ENCODE results near the gene MRC1. TPM values are rescaled to one million over a fixed set of nuclear protein-coding genes. Genes with fewer than 3 reads are reported as not detected.

The MRC1 gene
- total RNA-seq, 1 experiment from 2014 or later = 0.37 TPM

DNA sequence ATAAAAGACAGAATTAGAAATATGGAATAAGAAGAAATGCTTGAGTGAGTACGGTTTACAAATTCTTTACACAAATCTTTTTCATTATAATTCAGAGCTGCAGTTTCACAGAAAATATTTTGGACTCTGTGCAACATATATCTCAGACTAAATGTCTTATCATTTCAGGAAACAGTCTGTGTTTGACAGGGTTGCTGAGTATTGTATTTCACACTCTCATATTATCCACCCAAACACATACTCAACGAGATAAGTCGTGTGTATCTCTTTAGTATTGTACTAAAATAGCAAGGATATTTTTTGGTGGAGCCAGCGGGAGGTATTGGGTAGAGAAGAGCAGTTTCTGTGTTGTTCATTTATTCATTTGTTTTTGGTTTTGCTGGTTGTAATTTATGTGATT, 103.6 kb downstream of the MRC1 start:
- TF ChIP-seq EGR1 (IDR thresholded peaks at IDR 0.05; ENCODE audit: low read depth) = no peak
- TF ChIP-seq, protein P1, sequence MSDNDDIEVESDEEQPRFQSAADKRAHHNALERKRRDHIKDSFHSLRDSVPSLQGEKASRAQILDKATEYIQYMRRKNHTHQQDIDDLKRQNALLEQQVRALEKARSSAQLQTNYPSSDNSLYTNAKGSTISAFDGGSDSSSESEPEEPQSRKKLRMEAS (IDR thresholded peaks at IDR 0.05) = no peak
- no peak for TF ChIP-seq POLR2A (IDR thresholded peaks at IDR 0.05; ENCODE audit: borderline replicate concordance, extremely low read depth, insufficient read depth, insufficient read length)
- no peak for TF ChIP-seq ELF1 (IDR thresholded peaks at IDR 0.05; ENCODE audit: borderline replicate concordance, low read depth)
- TF ChIP-seq EZH2phosphoT487 (IDR thresholded peaks at IDR 0.05; ENCODE audit: borderline replicate concordance) = no peak
- TF ChIP-seq JUND (IDR thresholded peaks at IDR 0.05) = no peak
- TF ChIP-seq RAD21 (IDR thresholded peaks at IDR 0.05; ENCODE audit: low read depth) = no peak
- no peak for TF ChIP-seq CBX3 (IDR thresholded peaks at IDR 0.05; ENCODE audit: low read depth)
- TF ChIP-seq CEBPB (IDR thresholded peaks at IDR 0.05; ENCODE audit: low read depth) = no peak
- TF ChIP-seq EZH2 (IDR thresholded peaks at IDR 0.05) = no peak
- no peak for TF ChIP-seq CTCF (IDR thresholded peaks at IDR 0.05 in 2 of 3, conservative IDR thresholded peaks at IDR 0.05 in 1 of 3; ENCODE audit: borderline replicate concordance in 1 of 3, insufficient read depth in 1 of 3, low read depth in 2 of 3, low read length in 2 of 3)
- TF ChIP-seq TCF7L2 (IDR thresholded peaks at IDR 0.05; ENCODE audit: borderline replicate concordance, extremely low read depth, insufficient read depth, insufficient read length) = no peak
- no peak for TF ChIP-seq ZFX (IDR thresholded peaks at IDR 0.05)
- TF ChIP-seq POLR2AphosphoS5 (IDR thresholded peaks at IDR 0.05; ENCODE audit: low read depth, low read length) = no peak
- H3K4me1 ChIP-seq (ENCODE audit: control insufficient read depth in 1 of 2, insufficient read depth in 2 of 2, low read length in 2 of 2) = no peaks in the 10 kb centered on the region
- ChIA-PET RAD21 (ENCODE audit: low non-redundant PET in 1 of 2, low total read pairs in 2 of 2, uncharacterized antibody in 2 of 2, unreplicated experiment in 2 of 2) (no interaction called here), POLR2A (no interaction called here), CTCF (no interaction called here)
- no peak overlapping the region for H3K4me3 ChIP-seq (replicated peaks in 1 of 2; ENCODE audit: low read depth in 1 of 2, low read length in 2 of 2)
- no peaks in the 10 kb centered on the region for H3K9me2 ChIP-seq (ENCODE audit: insufficient read depth)
- intact Hi-C loops (cut with micrococcal nuclease) = no loop called here
- ATAC-seq = no peak
- H2AFZ ChIP-seq (ENCODE audit: low read depth, low read length, poor library complexity, severe bottlenecking) = no peak overlapping the region
- H3K9me3 ChIP-seq (ENCODE audit: control insufficient read depth in 1 of 2, insufficient read depth in 1 of 2, low read depth in 1 of 2, low read length in 2 of 2) = no peaks in the 10 kb centered on the region
- no peaks in the 10 kb centered on the region for H4K20me1 ChIP-seq (ENCODE audit: insufficient read depth)
- no peak for DNase-seq (ENCODE audit: low read depth, low spot score)
- H3K4me2 ChIP-seq (ENCODE audit: low read length) = no peak overlapping the region
- H3K36me3 ChIP-seq (ENCODE audit: control insufficient read depth in 1 of 2, insufficient read depth in 2 of 2, low read length in 2 of 2) = no peaks in the 10 kb centered on the region
- no peak overlapping the region for H3K27ac ChIP-seq (ENCODE audit: low read depth, low read length)
- H3K79me2 ChIP-seq (ENCODE audit: insufficient read depth, low read length) = no peaks in the 10 kb centered on the region
- no TSS peak for BruUV-seq (replicated peaks)
- H3K9ac ChIP-seq (ENCODE audit: low read length) = no peak overlapping the region
- H3K27me3 ChIP-seq (ENCODE audit: insufficient read depth, low read length) = no peaks in the 10 kb centered on the region

Data from HCT116 (cell line).